ENCODE data around the gene DLG2.

Gene DLG2

GRCh38 chr11:84552791-84553190 lies 1074.4 kb downstream of the DLG2 start:
- DNase-seq: no peak
- Histone ChIP-seq H3K4me3 (ENCODE audit: control insufficient read depth in 1 of 7, extremely low read depth in 1 of 7, insufficient read depth in 4 of 7, low read depth in 2 of 7, low read length in 6 of 7) (no peak overlapping the region), H3K36me3 (ENCODE audit: control insufficient read depth in 4 of 4, insufficient read depth in 4 of 4, low read length in 3 of 4) (no peaks in the 10 kb centered on the region), H3K4me1 (ENCODE audit: control extremely low read depth in 1 of 4, control insufficient read depth in 4 of 4, insufficient read depth in 4 of 4, low read length in 3 of 4) (no peaks in the 10 kb centered on the region), H3K9me3 (ENCODE audit: control extremely low read depth in 1 of 5, control insufficient read depth in 4 of 5, insufficient read depth in 2 of 5, low read depth in 1 of 5, low read length in 4 of 5) (no peaks in the 10 kb centered on the region), H3K27me3 (replicated peaks in 2 of 5; ENCODE audit: control insufficient read depth in 4 of 5, insufficient read depth in 5 of 5, low read length in 4 of 5) (no peaks in the 10 kb centered on the region), H3K27ac (ENCODE audit: insufficient read depth in 1 of 2, low read depth in 1 of 2, low read length in 2 of 2, poor library complexity in 1 of 2, severe bottlenecking in 2 of 2) (no peak overlapping the region)
- ChIA-PET POLR2A (no interaction called here), CTCF (no interaction called here)
- 93% methylated on average over 2 of the region's 2 CpGs for WGBS (ENCODE audit: insufficient coverage)

DNA sequence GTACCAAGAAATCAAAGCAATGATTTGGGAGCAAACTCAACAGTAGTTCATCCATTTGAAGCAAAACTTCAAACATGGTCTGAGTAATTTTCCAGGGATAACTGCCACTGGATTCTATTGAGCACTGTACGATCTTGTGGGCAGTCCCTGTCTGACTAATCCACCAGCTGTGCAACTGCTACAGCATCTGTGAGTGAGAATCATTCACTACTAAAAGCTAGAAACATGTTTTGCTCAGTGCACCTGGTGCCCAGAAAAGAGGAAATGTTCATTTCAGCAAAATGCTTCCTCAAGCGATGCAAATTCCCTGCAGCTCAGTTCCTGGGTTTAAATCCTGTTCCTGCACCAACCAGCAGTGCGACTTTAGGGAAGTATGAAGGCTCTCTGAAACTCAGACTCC lies 1077.9 kb downstream of the DLG2 start:
- H3K4me3 ChIP-seq (ENCODE audit: control insufficient read depth in 1 of 7, extremely low read depth in 1 of 7, insufficient read depth in 4 of 7, low read depth in 2 of 7, low read length in 6 of 7): no peak overlapping the region
- peak in 2 of 3 donors; percentile 10 to 22 for DNase-seq
- CTCF ChIA-PET: interaction anchor here (1.4 kb wide), 1 partner anchor 9 kb away, joined by 4 read pairs; no protein-coding TSS in a partner anchor
- H3K9me3 ChIP-seq (ENCODE audit: control extremely low read depth in 1 of 5, control insufficient read depth in 4 of 5, insufficient read depth in 2 of 5, low read depth in 1 of 5, low read length in 4 of 5): peaks cover 0 to 2% (median 0%) of the 10 kb centered on the region in 5 experiments
- H3K27me3 ChIP-seq (replicated peaks in 2 of 5; ENCODE audit: control insufficient read depth in 4 of 5, insufficient read depth in 5 of 5, low read length in 4 of 5): no peaks in the 10 kb centered on the region
- no peak overlapping the region for H3K27ac ChIP-seq (ENCODE audit: insufficient read depth in 1 of 2, low read depth in 1 of 2, low read length in 2 of 2, poor library complexity in 1 of 2, severe bottlenecking in 2 of 2)
- 22% methylated on average over 2 of the region's 3 CpGs for WGBS (ENCODE audit: insufficient coverage)
- no peaks in the 10 kb centered on the region for H3K36me3 ChIP-seq (ENCODE audit: control insufficient read depth in 4 of 4, insufficient read depth in 4 of 4, low read length in 3 of 4)
- no peaks in the 10 kb centered on the region for H3K4me1 ChIP-seq (ENCODE audit: control extremely low read depth in 1 of 4, control insufficient read depth in 4 of 4, insufficient read depth in 4 of 4, low read length in 3 of 4)
- POLR2A ChIA-PET: no interaction called here

DNA sequence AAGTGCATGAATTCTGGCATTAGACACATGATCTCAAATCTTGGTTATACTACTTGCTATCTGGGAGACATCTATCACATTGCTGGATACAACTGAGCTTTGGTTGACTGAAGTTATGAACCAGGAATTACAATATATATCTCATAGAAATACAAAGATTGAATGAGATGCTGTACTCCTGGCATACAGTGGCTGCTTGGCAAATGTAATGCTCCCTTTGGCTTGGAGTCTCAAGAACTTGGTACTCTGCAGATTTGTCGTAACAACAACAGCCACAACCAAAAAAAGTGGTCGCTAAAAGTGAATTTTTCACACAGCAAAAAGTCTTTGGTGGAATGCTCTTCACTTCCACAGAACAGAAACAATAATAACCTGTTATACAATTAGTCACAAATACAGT lies 1082.6 kb downstream of the DLG2 start:
- Histone ChIP-seq H3K4me3 (ENCODE audit: control insufficient read depth in 1 of 7, extremely low read depth in 1 of 7, insufficient read depth in 4 of 7, low read depth in 2 of 7, low read length in 6 of 7) (no peak overlapping the region), H3K9me3 (ENCODE audit: control extremely low read depth in 1 of 5, control insufficient read depth in 4 of 5, insufficient read depth in 2 of 5, low read depth in 1 of 5, low read length in 4 of 5) (peaks cover 0 to 2% (median 0%) of the 10 kb centered on the region in 5 experiments), H3K27me3 (replicated peaks in 2 of 5; ENCODE audit: control insufficient read depth in 4 of 5, insufficient read depth in 5 of 5, low read length in 4 of 5) (no peaks in the 10 kb centered on the region), H3K4me1 (ENCODE audit: control extremely low read depth in 1 of 4, control insufficient read depth in 4 of 4, insufficient read depth in 4 of 4, low read length in 3 of 4) (no peaks in the 10 kb centered on the region), H3K27ac (ENCODE audit: insufficient read depth in 1 of 2, low read depth in 1 of 2, low read length in 2 of 2, poor library complexity in 1 of 2, severe bottlenecking in 2 of 2) (no peak overlapping the region), H3K36me3 (ENCODE audit: control insufficient read depth in 4 of 4, insufficient read depth in 4 of 4, low read length in 3 of 4) (no peaks in the 10 kb centered on the region)
- CTCF ChIA-PET: interaction anchor here (1.2 kb wide), 1 partner anchor 14 kb away, joined by 3 read pairs; no protein-coding TSS in a partner anchor
- no peak for DNase-seq
- no CpG with 5 or more reads among the region's 2 CpGs for WGBS (ENCODE audit: insufficient coverage)
- POLR2A ChIA-PET: no interaction called here

DNA sequence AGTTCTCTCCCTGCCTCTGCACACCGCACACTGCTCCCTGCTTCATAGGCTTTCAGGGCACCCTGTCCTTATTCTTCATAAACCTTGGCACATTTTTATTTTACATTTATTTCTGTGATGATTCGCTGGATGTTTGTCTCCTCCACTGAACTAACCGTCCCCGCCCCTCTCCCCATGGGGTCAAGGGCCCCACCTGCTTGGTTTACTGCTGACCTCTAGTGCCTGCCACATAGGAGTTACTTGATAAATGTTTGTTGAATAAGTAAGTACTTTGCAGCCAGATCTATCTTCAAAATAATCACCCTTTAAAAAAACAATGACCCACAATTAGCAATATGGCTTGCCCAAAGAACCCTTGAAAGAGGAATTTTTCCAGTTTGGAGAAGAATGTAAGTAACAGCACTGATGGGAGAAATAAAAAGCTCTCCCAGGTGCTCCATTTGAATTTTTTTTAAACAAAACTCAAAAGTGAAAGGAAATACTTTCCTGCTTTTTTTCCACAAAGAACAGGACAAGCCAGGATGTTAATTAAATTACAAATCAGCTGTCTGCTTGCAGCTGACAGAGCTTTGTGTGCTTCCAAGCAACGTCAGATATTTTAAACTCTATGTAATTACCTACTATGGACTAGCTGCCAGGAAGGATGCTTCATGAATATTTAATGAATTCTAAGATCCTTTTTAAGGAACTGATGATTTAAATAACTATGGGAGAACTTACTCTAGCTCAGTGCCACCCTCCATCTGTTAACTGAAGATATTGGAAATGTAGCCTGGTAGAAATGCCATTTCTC lies 1083.6 kb downstream of the DLG2 start:
- Histone ChIP-seq H3K9me3 (ENCODE audit: control extremely low read depth in 1 of 5, control insufficient read depth in 4 of 5, insufficient read depth in 2 of 5, low read depth in 1 of 5, low read length in 4 of 5) (peaks cover 0 to 2% (median 0%) of the 10 kb centered on the region in 5 experiments), H3K4me3 (ENCODE audit: control insufficient read depth in 1 of 7, extremely low read depth in 1 of 7, insufficient read depth in 4 of 7, low read depth in 2 of 7, low read length in 6 of 7) (no peak overlapping the region), H3K27me3 (replicated peaks in 2 of 5; ENCODE audit: control insufficient read depth in 4 of 5, insufficient read depth in 5 of 5, low read length in 4 of 5) (no peaks in the 10 kb centered on the region), H3K27ac (ENCODE audit: insufficient read depth in 1 of 2, low read depth in 1 of 2, low read length in 2 of 2, poor library complexity in 1 of 2, severe bottlenecking in 2 of 2) (no peak overlapping the region), H3K36me3 (ENCODE audit: control insufficient read depth in 4 of 4, insufficient read depth in 4 of 4, low read length in 3 of 4) (no peaks in the 10 kb centered on the region), H3K4me1 (ENCODE audit: control extremely low read depth in 1 of 4, control insufficient read depth in 4 of 4, insufficient read depth in 4 of 4, low read length in 3 of 4) (no peaks in the 10 kb centered on the region)
- CTCF ChIA-PET: interaction anchor here (1.2 kb wide), 1 partner anchor 15 kb away, joined by 3 read pairs; no protein-coding TSS in a partner anchor
- POLR2A ChIA-PET: no interaction called here
- DNase-seq: no peak
- WGBS (ENCODE audit: insufficient coverage): 100% methylated on average over 1 of the region's 5 CpGs

DNA sequence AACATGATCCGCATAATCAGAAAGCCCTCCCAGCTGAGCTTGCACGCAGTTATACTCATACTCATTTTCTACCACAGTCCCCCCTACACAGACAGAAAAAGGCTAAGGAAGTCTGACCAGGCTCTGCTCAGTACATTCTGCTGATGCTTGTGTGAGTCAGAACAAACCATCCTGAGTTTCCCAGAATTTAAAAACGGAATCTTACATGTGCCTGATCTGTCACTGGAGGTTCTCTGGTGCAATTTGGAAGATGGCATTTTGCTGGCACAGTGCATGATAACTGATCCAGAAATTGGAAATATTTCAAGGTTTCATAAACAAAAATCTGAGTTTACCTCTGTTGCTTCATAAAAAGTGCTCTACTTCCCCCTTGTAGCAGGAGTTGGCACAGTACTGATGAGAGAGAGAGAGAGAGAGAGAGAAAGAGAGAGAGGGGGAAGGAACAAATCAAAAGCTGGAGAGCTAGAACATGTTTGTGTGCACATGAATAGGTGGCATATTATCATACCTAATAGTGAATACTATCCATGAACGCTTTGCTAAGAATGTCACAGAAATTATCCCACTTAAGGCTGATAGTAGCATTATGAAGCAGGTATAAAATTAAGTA lies 1085.3 kb downstream of the DLG2 start:
- Histone ChIP-seq H3K27me3 (replicated peaks in 2 of 5; ENCODE audit: control insufficient read depth in 4 of 5, insufficient read depth in 5 of 5, low read length in 4 of 5) (no peaks in the 10 kb centered on the region), H3K9me3 (ENCODE audit: control extremely low read depth in 1 of 5, control insufficient read depth in 4 of 5, insufficient read depth in 2 of 5, low read depth in 1 of 5, low read length in 4 of 5) (peaks cover 0 to 2% (median 0%) of the 10 kb centered on the region in 5 experiments), H3K4me1 (ENCODE audit: control extremely low read depth in 1 of 4, control insufficient read depth in 4 of 4, insufficient read depth in 4 of 4, low read length in 3 of 4) (no peaks in the 10 kb centered on the region), H3K27ac (ENCODE audit: insufficient read depth in 1 of 2, low read depth in 1 of 2, low read length in 2 of 2, poor library complexity in 1 of 2, severe bottlenecking in 2 of 2) (no peak overlapping the region), H3K4me3 (ENCODE audit: control insufficient read depth in 1 of 7, extremely low read depth in 1 of 7, insufficient read depth in 4 of 7, low read depth in 2 of 7, low read length in 6 of 7) (no peak overlapping the region), H3K36me3 (ENCODE audit: control insufficient read depth in 4 of 4, insufficient read depth in 4 of 4, low read length in 3 of 4) (no peaks in the 10 kb centered on the region)
- DNase-seq: no peak
- ChIA-PET CTCF (no interaction called here), POLR2A (no interaction called here)
- 96% methylated on average over 3 of the region's 4 CpGs for WGBS (ENCODE audit: insufficient coverage)

DNA sequence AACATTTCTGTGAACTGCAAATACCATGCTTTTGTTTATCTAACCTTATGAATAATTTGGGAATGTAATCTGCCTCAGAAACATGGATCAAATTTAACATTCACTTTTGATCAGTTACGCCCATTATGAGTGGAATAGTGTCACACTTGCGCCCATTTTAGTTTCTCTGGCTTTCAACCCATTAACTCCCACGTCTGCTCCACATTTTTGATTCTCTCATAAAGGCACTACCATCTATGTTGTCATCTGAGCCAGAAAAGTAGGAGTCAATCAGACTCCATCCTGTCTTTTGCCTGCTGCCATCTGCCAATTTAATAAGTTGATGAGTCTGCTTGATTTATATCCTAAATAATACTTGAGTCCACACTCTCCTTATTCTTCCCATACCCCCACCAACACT lies 1090.7 kb downstream of the DLG2 start:
- ChIA-PET POLR2A (no interaction called here), CTCF (no interaction called here)
- H3K4me1 ChIP-seq (ENCODE audit: control extremely low read depth in 1 of 4, control insufficient read depth in 4 of 4, insufficient read depth in 4 of 4, low read length in 3 of 4): no peaks in the 10 kb centered on the region
- H3K27me3 ChIP-seq (replicated peaks in 2 of 5; ENCODE audit: control insufficient read depth in 4 of 5, insufficient read depth in 5 of 5, low read length in 4 of 5): no peaks in the 10 kb centered on the region
- no peak for DNase-seq
- H3K36me3 ChIP-seq (ENCODE audit: control insufficient read depth in 4 of 4, insufficient read depth in 4 of 4, low read length in 3 of 4): no peaks in the 10 kb centered on the region
- 100% methylated on average over 3 of the region's 3 CpGs for WGBS (ENCODE audit: insufficient coverage)
- no peak overlapping the region for H3K27ac ChIP-seq (ENCODE audit: insufficient read depth in 1 of 2, low read depth in 1 of 2, low read length in 2 of 2, poor library complexity in 1 of 2, severe bottlenecking in 2 of 2)
- H3K4me3 ChIP-seq (ENCODE audit: control insufficient read depth in 1 of 7, extremely low read depth in 1 of 7, insufficient read depth in 4 of 7, low read depth in 2 of 7, low read length in 6 of 7): no peak overlapping the region
- H3K9me3 ChIP-seq (ENCODE audit: control extremely low read depth in 1 of 5, control insufficient read depth in 4 of 5, insufficient read depth in 2 of 5, low read depth in 1 of 5, low read length in 4 of 5): no peaks in the 10 kb centered on the region

- 100% methylated on average over 2 of the region's 4 CpGs for WGBS (ENCODE audit: insufficient coverage)
- H3K4me3 ChIP-seq (ENCODE audit: control insufficient read depth in 1 of 7, extremely low read depth in 1 of 7, insufficient read depth in 4 of 7, low read depth in 2 of 7, low read length in 6 of 7): no peak overlapping the region
- DNase-seq: no peak
- no peaks in the 10 kb centered on the region for H3K4me1 ChIP-seq (ENCODE audit: control extremely low read depth in 1 of 4, control insufficient read depth in 4 of 4, insufficient read depth in 4 of 4, low read length in 3 of 4)
- H3K27me3 ChIP-seq (replicated peaks in 2 of 5; ENCODE audit: control insufficient read depth in 4 of 5, insufficient read depth in 5 of 5, low read length in 4 of 5): no peaks in the 10 kb centered on the region
- H3K9me3 ChIP-seq (ENCODE audit: control extremely low read depth in 1 of 5, control insufficient read depth in 4 of 5, insufficient read depth in 2 of 5, low read depth in 1 of 5, low read length in 4 of 5): no peaks in the 10 kb centered on the region
- no peak overlapping the region for H3K27ac ChIP-seq (ENCODE audit: insufficient read depth in 1 of 2, low read depth in 1 of 2, low read length in 2 of 2, poor library complexity in 1 of 2, severe bottlenecking in 2 of 2)
- no peaks in the 10 kb centered on the region for H3K36me3 ChIP-seq (ENCODE audit: control insufficient read depth in 4 of 4, insufficient read depth in 4 of 4, low read length in 3 of 4)
- ChIA-PET CTCF (no interaction called here), POLR2A (no interaction called here)
Measured at GRCh38 chr11:84532364-84532763, 1094.8 kb downstream of the DLG2 start.

Measured in common myeloid progenitor, CD34-positive (primary cell).